ENCODE data around the gene C2. TPM values are rescaled to one million over a fixed set of nuclear protein-coding genes. Genes with fewer than 3 reads are reported as not detected.

C2 gene
- total and polyA plus RNA-seq, 4 donors, result 28.6 to 230 (median 132) TPM

DNA sequence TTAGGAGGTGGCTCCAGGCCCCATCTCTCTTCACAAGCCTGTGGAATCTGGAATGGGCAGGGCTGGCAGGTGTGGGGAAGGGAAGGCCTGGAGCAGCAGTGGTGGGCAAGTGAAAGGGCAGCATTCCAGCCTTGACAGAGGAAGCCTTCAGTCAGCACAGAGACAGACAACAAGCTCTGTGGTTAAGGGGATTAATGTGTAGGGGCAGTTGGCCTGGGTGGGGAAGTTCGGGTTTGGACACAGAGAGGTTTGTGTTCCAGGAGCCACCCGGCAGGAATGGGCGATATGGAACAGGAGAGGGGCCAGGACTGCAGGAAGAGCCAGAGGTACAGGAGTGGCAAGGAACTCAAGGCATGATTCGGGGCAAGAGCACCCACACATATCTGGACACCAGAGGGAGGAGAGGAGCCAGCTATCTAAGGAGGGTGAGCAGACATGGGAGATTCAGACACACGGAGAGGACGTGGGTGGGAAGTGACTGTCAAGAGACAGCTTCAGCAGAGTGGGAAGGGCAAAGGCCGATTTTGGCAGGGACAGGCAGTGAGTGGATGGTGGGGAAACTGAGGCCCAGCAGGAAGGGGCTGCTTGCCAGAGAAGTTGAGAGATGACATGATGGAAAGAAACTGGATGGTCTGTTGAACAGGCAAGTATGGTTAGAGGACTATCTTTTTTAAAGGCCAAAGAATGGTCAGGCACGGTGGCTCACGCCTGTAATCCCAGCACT, 46.2 kb upstream of the C2 start:
- no peak for ATAC-seq (ENCODE audit: insufficient read depth, low FRiP score)
- 90 to 93% methylated on average over 9 of the region's 9 CpGs for WGBS, 2 donors
- no peaks in the 10 kb centered on the region for H3K9me3 ChIP-seq (ENCODE audit: control insufficient read depth in 4 of 4, insufficient read depth in 3 of 4, low read length in 3 of 4)
- H3K4me3 ChIP-seq, result no peak overlapping the region
- no peak for DNase-seq
- H3K4me1 ChIP-seq (ENCODE audit: control insufficient read depth in 5 of 5, insufficient read depth in 5 of 5, low read length in 5 of 5), result peaks cover 0 to 6% (median 0%) of the 10 kb centered on the region in 5 donors
- no peaks in the 10 kb centered on the region for H3K27me3 ChIP-seq (ENCODE audit: control insufficient read depth in 3 of 3, insufficient read depth in 3 of 3, low read length in 2 of 3)
- H3K27ac ChIP-seq (ENCODE audit: low read depth in 1 of 2, low read length in 1 of 2), result no peak overlapping the region
- no peak overlapping the region for H3K9ac ChIP-seq (ENCODE audit: insufficient read depth in 1 of 2, low read length in 2 of 2)
- H3K36me3 ChIP-seq (ENCODE audit: control insufficient read depth in 4 of 4, insufficient read depth in 4 of 4, low read length in 4 of 4), result peaks cover 3 to 52% (median 25%) of the 10 kb centered on the region in 4 donors
- TF ChIP-seq, protein P1, sequence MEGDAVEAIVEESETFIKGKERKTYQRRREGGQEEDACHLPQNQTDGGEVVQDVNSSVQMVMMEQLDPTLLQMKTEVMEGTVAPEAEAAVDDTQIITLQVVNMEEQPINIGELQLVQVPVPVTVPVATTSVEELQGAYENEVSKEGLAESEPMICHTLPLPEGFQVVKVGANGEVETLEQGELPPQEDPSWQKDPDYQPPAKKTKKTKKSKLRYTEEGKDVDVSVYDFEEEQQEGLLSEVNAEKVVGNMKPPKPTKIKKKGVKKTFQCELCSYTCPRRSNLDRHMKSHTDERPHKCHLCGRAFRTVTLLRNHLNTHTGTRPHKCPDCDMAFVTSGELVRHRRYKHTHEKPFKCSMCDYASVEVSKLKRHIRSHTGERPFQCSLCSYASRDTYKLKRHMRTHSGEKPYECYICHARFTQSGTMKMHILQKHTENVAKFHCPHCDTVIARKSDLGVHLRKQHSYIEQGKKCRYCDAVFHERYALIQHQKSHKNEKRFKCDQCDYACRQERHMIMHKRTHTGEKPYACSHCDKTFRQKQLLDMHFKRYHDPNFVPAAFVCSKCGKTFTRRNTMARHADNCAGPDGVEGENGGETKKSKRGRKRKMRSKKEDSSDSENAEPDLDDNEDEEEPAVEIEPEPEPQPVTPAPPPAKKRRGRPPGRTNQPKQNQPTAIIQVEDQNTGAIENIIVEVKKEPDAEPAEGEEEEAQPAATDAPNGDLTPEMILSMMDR (IDR thresholded peaks at IDR 0.05; ENCODE audit: control extremely low read depth, extremely low read depth), result no peak

DNA sequence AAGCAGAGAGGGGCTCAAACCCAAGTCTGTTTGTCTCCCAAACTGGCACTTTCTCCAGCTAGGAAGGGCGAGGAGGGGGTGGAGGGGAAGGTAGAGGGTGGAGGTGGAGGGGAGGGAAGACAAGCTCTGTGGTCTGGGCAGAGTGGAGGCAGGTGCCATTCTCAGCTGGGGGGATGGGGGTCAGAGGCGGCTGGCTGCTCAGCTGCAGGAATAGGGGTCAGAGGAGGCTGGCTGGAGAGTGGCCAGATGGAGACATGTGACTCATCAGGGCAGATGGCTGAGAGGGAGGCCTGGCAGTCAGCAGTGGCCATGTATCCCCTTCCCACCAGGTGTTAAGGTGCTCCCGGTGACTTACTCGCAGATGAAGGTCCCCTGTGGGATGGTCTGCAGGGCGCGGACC, 45.2 kb upstream of the C2 start:
- no peak for ATAC-seq (ENCODE audit: insufficient read depth, low FRiP score)
- WGBS, 2 donors, result 81 to 91% methylated on average over 6 of the region's 6 CpGs
- no peaks in the 10 kb centered on the region for H3K9me3 ChIP-seq (ENCODE audit: control insufficient read depth in 4 of 4, insufficient read depth in 3 of 4, low read length in 3 of 4)
- TF ChIP-seq, protein P1 (IDR thresholded peaks at IDR 0.05; ENCODE audit: control extremely low read depth, extremely low read depth), result no peak
- no peak overlapping the region for H3K9ac ChIP-seq (ENCODE audit: insufficient read depth in 1 of 2, low read length in 2 of 2)
- H3K27me3 ChIP-seq (ENCODE audit: control insufficient read depth in 3 of 3, insufficient read depth in 3 of 3, low read length in 2 of 3), result no peaks in the 10 kb centered on the region
- H3K4me3 ChIP-seq, result no peak overlapping the region
- peaks cover 5 to 63% (median 30%) of the 10 kb centered on the region in 4 donors for H3K36me3 ChIP-seq (ENCODE audit: control insufficient read depth in 4 of 4, insufficient read depth in 4 of 4, low read length in 4 of 4)
- H3K4me1 ChIP-seq (ENCODE audit: control insufficient read depth in 5 of 5, insufficient read depth in 5 of 5, low read length in 5 of 5), result peaks cover 0 to under 1% (median 0%) of the 10 kb centered on the region in 5 donors
- no peak overlapping the region for H3K27ac ChIP-seq (ENCODE audit: low read depth in 1 of 2, low read length in 1 of 2)
- DNase-seq, result no peak

DNA sequence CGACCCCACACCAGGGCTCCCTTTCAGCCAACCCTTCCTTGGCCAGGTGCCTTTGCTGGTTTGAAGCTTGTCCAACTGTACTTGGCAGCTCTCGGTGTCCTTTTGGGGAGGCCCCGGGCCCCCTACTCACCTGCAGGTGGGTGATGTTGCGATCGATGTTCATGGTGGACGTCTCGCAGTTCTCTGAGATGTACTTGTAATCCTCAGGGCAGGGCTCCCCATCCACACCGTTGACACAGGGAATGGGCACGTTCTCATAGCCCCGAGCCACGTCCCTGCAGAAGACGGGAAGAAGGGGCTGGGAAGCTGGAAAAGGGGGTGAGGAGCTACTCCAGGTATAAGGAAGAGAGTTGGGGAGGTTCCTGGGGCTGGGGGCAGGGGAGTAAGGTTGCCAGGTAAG, 43.8 kb upstream of the C2 start:
- Histone ChIP-seq H3K27me3 (ENCODE audit: control insufficient read depth in 3 of 3, insufficient read depth in 3 of 3, low read length in 2 of 3) (no peaks in the 10 kb centered on the region), H3K9ac (ENCODE audit: insufficient read depth in 1 of 2, low read length in 2 of 2) (no peak overlapping the region), H3K4me1 (ENCODE audit: control insufficient read depth in 5 of 5, insufficient read depth in 5 of 5, low read length in 5 of 5) (no peaks in the 10 kb centered on the region), H3K36me3 (ENCODE audit: control insufficient read depth in 4 of 4, insufficient read depth in 4 of 4, low read length in 4 of 4) (peaks cover 5 to 75% (median 38%) of the 10 kb centered on the region in 4 donors), H3K4me3 (no peak overlapping the region), H3K9me3 (ENCODE audit: control insufficient read depth in 4 of 4, insufficient read depth in 3 of 4, low read length in 3 of 4) (no peaks in the 10 kb centered on the region), H3K27ac (ENCODE audit: low read depth in 1 of 2, low read length in 1 of 2) (no peak overlapping the region)
- no peak for DNase-seq
- TF ChIP-seq, protein P1 (IDR thresholded peaks at IDR 0.05; ENCODE audit: control extremely low read depth, extremely low read depth), result no peak
- 94 to 97% methylated on average over 12 of the region's 12 CpGs for WGBS, 2 donors
- no peak for ATAC-seq (ENCODE audit: insufficient read depth, low FRiP score)

Measured in lung (tissue), 12 donors.